GM10266 (cell line): ENCODE results near the gene FAM174C.
A peak's percentile ranks its signal among the peaks of the same experiment; 100 is the strongest.

Source experiments
- DNase-seq: peaks from one replicate; pipeline ENCODE4 v3.0.0; 2012; ENCODE audit errors: extremely low spot score
- CTCF ChIP-seq: IDR thresholded peaks from 2 replicates; pipeline ENCODE4 v1.5.1; 2012; ENCODE audit warnings: mild to moderate bottlenecking, low read depth; ENCODE audit not compliant: control insufficient read depth, insufficient read depth; ENCODE audit errors: missing control alignments

Gene FAM174C

DNA sequence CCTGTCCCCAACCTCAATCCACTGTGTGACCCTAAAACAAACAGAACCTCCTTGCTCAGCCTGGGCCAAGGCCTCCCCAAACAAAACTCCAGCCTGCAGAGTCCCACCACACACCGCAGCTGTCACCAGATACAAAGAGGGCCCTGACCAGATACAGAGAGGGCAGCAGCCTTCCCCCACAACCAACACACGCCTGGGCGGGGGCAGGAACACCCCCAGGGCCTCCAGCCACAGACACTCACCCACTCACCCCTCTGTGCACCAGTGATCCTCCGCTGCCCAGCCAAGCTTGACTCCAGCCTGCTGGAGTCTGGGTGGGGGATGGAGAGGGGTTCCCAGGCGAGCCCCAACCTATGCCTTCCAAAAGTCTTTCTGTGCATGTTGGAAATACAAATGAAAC, 12.1 kb upstream of the FAM174C start:
- DNase-seq = no peak

GRCh38 chr19:1264801-1265614, 10.3 kb upstream of the FAM174C start:
- no peak for DNase-seq
- no peak for TF ChIP-seq CTCF

More for the DNA sequence above, 12.1 kb upstream of the FAM174C start:
- no peak for TF ChIP-seq CTCF

DNA sequence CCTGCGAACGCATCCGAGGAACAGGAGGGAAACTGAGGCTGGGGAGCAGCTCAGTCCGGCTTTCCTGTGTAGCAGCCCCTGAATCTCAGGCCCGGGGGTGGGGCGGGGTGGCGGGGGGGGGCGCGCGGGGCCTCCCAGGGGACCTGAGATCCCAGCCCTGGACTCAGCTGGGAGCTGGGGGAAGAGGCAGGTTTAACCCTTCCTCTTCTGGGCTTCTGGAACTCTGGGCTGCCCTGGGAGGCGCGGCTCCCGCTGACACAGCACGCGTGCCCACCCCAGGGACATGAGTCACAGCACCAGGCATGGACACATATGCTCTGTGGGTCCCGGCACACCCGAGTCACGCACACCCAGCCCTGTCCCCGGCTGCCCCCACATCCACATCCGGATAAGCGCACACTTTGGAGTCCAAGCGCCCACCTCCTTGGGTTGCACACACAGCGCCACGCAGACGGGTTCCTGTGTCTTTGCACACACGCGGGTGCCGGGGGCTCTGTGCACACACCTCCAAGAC, 9.7 kb upstream of the FAM174C start:
- no peak for DNase-seq
- no peak for TF ChIP-seq CTCF

DNA sequence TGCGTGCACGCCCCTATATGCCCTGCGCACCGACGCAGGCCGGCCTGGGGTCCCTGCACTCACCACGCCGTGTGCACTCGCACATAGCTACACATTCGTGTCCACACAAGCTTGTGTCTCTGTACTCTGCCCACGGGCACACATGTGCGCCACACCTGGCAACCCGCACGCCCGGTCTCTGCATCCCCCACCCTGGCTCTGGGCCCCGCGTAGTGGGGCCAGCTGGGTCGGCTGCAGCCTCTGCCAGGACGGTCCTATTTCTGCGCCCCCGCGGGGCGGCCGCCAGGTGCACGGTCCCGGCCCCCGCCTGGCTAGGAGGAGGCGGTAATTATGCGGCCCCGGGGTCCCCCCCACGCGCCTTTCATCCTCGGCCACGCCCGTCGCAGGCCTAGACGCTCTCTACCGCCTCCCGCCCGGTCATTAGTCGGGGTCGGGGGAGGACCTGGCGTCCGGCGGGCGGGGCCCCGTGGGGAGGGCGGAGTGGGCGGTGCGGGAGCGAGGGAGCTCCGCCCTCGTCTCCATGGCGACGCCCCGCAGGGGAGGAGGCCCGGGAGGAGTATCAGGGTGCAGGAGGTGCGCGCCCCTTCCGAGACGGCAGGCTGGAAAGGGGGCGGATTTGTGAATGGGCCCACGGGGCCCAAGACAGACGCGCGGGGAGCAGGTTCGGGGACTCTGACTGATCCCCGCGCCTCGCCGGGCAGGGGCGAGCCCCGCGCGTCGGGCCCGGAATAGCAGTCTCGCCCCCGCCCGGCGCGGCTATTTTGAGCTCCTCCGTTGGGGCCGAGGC, 9.0 kb upstream of the FAM174C start:
- TF ChIP-seq CTCF = peak; percentile 15
- DNase-seq = peak; percentile 96

DNA sequence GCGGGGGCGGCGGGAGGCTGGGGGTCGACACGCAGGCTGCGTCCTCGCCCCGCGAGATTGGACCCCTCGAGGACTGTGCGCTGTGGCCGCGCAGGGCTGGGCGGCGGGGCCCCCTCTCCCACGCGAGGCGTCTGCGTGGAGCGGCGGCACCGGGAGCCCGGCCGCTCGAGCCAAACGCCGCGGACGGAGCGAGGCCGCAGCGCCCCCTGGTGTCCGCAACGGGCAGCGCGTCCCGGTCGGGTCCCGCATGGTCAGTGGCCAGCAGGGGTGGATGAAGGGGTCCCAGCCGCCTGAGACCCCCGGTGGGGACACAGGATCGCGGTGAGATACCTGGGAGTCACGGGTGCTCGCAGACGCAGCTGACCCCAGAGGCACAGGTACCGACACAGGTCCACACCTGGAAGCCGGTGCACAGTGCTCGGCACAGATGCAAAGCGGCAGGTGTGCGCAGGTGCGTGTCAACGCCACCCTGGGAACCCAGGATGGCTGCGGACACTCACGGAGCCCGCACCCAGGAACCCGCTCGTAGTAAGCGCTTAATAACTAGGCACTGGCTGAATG, 8.3 kb upstream of the FAM174C start:
- peak; percentile 99 for TF ChIP-seq CTCF
- peak; percentile 77 for DNase-seq

DNA sequence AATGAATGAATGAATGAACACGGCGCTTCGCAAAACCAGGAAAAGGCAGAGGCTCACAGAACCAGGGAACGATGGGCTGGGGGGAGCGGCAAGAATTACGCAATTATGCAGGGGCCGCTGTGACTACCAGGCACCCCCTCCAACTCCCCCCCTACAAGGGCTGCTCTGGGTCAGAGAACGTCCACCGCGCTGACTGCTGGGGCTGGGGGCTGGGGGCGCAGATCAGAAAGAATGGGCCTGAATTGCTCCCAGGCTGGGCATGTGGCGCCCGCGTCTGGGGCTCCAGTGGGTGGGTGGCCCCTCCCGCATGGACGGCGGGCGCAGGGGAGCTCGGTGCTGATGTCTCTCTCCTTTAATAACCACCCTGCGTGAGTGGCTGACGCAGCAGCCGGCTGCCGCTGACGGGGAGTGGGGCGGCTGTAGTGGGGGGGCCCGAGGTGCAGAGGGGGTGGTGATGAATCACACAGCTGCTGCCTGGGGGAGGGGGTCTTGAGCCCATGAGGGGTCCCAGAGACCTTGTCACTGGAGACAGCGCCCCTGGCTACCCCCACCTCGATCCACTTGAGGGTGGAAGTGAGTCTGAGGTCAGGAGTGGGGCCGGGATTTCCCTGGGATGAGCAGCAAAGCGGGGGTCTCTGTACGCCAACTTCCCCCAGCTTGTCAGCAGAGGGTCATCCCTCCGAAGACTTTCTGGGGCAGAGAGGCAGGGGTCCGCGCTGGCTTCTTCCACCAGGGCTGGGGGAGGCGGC, 7.7 kb upstream of the FAM174C start:
- no peak for DNase-seq
- TF ChIP-seq CTCF = no peak
